LNCAP (cell line): ENCODE data around the gene SMKR1.

Experiments
- TF ChIP-seq, protein P1 (sequence below): fragments of 450-650 bp; IDR thresholded peaks from 2 replicates; pipeline ENCODE4 v1.5.1; 2017; ENCODE audit warnings: mild to moderate bottlenecking

Gene SMKR1

DNA sequence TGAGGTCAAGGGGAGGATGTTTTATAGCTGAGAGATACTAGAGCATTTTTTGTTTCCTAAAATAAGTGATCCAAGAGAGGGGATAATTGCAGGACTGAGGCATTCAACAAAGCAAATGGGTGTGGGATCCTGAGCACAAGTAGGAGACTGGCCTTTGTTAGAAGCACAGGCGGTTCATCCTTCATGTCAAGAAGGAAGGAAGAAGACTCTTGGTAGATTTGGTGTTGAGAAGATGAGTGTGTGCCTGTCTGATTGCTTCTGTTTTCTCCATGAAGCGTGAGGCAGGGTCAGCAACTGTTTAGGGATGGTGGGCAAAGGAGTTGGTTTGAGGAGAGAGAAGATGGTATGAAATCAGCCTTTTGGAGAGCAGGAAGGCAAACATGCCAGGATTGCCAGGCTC, 40.5 kb upstream of the SMKR1 start:
- TF ChIP-seq, protein P1, sequence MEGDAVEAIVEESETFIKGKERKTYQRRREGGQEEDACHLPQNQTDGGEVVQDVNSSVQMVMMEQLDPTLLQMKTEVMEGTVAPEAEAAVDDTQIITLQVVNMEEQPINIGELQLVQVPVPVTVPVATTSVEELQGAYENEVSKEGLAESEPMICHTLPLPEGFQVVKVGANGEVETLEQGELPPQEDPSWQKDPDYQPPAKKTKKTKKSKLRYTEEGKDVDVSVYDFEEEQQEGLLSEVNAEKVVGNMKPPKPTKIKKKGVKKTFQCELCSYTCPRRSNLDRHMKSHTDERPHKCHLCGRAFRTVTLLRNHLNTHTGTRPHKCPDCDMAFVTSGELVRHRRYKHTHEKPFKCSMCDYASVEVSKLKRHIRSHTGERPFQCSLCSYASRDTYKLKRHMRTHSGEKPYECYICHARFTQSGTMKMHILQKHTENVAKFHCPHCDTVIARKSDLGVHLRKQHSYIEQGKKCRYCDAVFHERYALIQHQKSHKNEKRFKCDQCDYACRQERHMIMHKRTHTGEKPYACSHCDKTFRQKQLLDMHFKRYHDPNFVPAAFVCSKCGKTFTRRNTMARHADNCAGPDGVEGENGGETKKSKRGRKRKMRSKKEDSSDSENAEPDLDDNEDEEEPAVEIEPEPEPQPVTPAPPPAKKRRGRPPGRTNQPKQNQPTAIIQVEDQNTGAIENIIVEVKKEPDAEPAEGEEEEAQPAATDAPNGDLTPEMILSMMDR, result no peak

DNA sequence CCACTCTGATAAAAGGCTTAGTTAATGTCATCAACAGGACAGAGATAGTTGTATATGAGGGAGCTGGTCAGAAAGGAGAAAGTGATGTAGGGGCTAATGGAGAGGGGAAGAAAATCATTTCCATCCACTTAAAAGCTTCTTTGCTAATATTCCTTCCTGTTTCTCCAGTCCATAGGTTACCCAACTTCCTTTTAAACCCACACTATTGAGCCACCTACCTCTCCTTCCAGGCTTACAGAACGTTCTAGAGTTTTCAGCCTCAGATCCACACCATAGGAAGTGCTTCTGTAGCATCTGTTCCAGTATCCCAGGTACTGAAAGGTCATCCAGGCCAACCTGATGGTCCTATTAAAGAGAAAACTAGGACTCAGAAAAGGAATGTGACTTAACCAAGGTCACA, 39.9 kb upstream of the SMKR1 start:
- TF ChIP-seq, protein P1, result no peak

DNA sequence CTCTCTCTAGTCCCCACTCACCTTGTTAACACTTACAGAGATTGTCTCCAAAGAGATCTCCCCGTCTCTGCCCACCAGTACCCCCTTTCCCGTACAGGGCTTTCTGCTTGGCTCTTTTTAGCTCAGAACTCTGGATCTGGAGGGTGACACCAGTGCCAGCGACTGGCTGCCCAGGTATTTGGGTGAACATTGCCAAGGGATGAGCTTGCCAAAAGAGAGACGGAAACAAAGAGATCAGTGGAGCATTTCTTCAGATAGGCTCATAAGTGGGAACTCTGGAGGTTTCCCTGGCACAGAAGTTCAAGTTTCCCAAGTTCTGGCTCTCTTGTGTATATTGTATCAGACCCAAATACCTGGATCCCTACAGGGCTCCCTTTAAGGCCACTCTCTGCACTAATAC, 38.1 kb upstream of the SMKR1 start:
- TF ChIP-seq, protein P1, result no peak

DNA sequence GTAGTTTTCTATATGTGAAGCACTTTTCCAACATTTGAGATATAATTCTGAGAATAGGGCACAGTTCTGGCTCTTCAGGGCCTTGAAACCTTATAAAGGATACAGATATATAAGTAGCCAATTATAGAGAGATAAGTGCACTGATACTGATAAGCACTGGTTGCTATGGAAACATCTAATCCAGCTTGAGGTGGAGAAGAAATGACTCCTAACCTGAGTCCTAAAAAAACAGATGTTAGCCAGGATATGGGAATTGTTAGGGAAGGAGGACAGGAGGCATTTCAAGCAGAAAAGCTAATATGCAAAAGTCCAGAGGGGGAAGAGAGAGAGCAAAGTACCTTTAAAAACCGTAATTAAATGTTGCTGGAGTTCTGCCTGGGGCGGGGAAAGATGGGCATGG, 37.3 kb upstream of the SMKR1 start:
- TF ChIP-seq, protein P1, result no peak

DNA sequence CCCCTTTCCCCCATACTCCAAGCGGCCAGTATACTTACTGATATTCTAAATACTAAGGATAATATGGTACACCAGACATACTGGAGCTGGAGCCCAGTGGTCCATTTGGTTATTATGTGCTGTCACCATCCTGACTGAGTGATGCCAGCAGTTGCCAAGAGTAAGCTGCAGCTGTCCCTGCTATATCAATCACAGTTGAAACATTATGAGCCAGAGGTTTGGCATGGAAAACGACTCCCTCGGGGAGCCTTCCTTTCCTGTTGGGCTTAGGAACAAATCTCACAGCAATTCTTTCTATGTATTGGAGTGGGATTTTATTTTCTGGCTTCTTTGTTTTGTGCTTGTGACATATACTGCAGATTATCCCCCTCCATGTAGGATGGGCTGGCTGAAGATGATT, 35.5 kb upstream of the SMKR1 start:
- TF ChIP-seq, protein P1, result no peak

DNA sequence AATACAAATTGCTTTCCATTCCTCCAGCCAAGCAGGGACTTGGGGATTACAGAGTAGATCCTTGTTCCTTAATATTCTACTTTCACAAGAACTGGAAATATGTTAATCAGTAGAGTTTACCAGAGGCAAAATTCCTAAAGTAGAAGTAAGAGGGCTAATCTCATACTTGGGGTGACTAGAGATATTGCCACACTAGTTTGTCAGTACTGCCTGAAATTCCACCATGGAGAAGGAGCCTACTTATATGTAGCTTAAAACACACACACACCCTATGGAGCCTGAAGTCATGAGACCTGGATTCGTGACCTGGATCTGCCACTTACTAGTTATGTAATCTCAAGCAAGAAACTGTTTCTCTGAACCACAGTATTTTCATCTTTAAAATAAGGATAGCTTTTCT, 34.2 kb upstream of the SMKR1 start:
- TF ChIP-seq, protein P1, result no peak

DNA sequence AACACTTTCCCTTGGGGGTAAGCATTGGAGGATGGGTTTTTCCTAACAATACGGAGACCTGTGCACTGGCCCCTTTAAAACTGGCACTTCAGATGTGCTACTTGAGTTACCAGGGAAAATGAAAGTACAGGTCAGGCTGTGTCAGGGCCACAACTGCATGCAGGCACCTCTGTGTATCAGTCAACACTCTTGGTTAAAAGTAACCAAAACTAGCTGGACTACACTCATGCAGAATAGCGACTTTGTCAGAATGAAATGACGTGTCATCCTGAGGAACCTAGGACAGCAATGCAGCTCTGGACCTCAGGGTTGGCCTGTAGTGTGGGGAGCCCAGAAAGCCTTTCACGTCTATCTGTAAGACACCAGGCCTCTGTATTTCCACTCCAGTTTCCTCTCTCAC, 33.8 kb upstream of the SMKR1 start:
- TF ChIP-seq, protein P1, result no peak

DNA sequence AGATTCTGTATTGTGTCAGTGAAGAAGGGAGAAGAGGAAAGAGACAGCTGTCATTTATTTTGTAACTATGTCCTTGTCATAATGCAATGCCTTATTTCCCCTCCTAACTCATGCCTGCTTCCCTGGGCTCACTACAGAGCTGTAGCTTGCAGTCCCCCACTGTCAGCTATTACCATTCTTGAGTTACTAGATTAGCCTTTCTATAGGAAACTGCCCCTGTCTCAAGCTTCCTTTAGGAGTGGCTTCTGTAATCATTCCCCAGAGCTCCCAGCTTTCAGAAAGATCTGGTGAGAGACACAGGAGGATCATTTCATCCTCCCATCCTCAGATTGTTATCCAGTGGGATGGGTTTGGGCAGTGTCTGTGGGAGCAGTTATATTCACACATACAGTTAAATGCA, 32.4 kb upstream of the SMKR1 start:
- TF ChIP-seq, protein P1, result no peak
